NOMO-1 treated with DMSO at 0.1 percent for 48 hours (cell line): ENCODE measurements around the gene CYP2E1.
"Not testable (repeated sequence)": the region's sequence is repeated elsewhere in the genome, so short reads cannot be mapped to it uniquely, and the experiment has no call there.

ENCODE experiments used
- DNase-seq: peaks from one replicate; lab custom pipeline; 2025; ENCODE audit not compliant: unreplicated experiment; lab: John Stamatoyannopoulos, UW

Gene CYP2E1

DNA sequence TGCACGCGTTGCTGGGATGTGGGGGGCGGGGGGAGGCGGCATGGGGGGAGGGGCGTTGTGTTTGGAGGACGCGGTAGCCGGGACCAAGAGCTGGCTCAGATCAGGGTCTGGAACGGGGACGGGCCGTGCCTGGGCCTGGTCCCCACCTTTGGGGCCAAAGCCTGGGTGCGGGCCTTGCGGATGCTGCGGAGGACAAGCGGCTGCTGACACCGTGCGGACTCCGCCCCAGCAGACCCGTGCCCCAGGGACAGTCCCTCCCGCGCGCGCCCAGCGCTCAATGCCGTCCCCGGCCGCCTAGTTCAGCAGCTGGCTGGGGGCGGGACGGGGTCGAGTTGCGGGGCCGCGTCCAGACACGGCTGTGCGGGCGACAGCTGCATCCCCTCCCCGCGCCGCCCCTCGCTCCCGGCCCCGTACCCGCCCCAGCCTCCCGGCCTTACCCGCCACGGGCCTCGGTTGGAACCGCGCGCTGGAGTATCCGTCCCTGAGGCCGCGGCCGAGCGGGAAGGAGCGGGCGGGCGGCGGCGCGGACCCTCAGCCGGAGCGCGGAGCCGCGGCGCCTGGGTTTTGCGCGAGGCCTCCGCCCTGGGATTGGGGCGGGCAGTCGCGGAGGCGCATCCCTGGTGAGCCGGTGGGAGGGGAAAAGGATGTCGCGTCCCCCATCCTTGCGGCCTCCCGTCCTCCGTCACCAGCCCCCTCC, 41.8 kb downstream of the CYP2E1 start:
- not testable (repeated sequence) for DNase-seq

DNA sequence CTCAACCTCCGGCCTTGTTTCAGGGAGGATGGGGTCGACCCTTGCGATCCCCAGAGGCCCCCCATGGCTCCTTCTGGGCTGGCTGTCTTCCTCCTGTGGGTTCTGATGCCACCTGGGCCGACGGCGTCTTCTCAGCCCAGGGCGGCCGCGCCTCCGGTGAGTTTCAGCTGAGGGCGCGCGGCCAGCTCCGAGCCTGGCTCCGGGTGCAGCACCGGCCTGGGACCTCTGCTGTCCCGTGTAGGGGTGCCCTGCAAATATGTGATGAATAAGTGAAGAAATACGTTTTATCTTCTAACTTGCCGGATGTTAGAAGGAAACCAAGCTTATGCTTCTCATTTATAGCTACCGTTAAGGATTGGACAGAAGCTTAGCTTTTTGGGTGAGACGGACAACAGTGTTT, 42.6 kb downstream of the CYP2E1 start:
- DNase-seq, result not testable (repeated sequence)

DNA sequence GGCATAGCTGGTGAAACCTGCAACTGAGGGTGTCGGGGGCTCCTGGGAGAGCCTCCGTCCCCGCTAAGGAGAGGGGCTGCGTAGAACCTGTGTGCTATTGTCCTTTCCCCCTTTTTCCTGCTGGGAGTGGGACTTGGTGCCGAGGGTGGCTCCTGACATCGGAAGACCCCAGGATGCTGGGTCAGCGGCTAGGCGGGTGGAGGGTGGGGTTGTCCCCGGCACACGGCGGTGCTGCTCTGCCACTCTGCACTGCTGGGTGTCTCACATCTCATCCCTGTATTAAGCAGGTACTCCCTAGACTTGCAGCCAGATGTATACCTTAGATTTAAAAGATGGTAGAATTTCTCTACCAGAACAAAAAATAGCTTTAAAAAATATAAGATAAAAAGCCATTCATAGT, 44.9 kb downstream of the CYP2E1 start:
- not testable (repeated sequence) for DNase-seq

DNA sequence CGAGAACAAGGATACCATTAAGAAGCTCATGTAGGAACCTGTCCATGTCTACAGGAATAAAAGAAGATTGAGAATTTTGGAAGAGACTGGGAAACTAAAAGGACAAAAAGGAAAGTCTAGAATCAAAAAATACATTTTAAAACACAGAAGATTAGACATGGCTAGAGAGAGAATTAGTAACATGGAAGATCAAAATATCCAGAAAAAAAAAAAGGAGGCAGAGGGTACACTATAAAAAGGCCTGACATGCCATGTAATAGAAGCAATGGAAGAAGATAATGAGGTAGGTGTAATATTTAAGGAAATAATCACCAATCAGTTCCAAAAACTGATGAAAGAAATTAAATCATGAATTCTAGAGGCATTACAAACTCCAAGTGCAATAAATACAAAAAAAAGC, 46.3 kb downstream of the CYP2E1 start:
- DNase-seq, result not testable (repeated sequence)

DNA sequence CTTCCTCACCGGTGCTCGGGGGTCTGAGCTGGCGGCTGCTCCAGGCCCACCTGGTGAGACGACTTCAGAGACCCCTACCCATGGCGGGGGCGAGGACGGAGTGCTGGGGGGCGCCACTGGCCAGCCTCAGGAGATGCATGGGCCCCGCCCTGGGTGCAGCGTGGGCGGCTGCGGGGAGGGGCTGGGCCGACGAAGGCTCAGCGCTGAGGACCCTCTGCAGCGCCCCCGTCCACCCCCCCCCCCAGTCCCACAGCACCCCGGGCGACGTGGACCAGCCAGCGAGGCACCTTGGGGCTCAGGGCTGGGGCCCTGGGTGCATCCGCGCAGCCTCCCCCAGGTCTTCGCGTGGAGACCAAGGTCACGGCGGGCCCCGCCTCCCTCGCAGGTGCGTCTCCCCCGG, 49.9 kb downstream of the CYP2E1 start:
- DNase-seq, result not testable (repeated sequence)
